ENCODE data around the gene TNPO2.

TNPO2 gene

GRCh38 chr19:12723641-12724426, at the start of gene TNPO2:
Gene TNPO2 (minus strand): TSS chr19:12723932. CDS start chr19:12720977, 2,955 bp downstream.
- peak; percentile 52 to 72 (median 60) for DNase-seq (ENCODE audit: low read depth in 4 of 4, low spot score in 1 of 4)

GRCh38 chr19:12772323-12772722, 48.6 kb upstream of the TNPO2 start:
- DNase-seq (ENCODE audit: low read depth in 4 of 4, low spot score in 1 of 4): no peak

- DNase-seq (ENCODE audit: low read depth in 4 of 4, low spot score in 1 of 4): no peak
Measured at GRCh38 chr19:12770922-12771321, 47.2 kb upstream of the TNPO2 start.

GRCh38 chr19:12769689-12770088, 46.0 kb upstream of the TNPO2 start:
- DNase-seq (ENCODE audit: low read depth in 4 of 4, low spot score in 1 of 4): no peak

- DNase-seq (ENCODE audit: low read depth in 4 of 4, low spot score in 1 of 4): no peak
Measured at GRCh38 chr19:12767666-12768065, 43.9 kb upstream of the TNPO2 start.

GRCh38 chr19:12767150-12767549, 43.4 kb upstream of the TNPO2 start:
- no peak for DNase-seq (ENCODE audit: low read depth in 4 of 4, low spot score in 1 of 4)

- peak in 2 of 4 experiments; percentile 64 to 82 for DNase-seq (ENCODE audit: low read depth in 4 of 4, low spot score in 1 of 4)
Measured at GRCh38 chr19:12766051-12766521, 42.4 kb upstream of the TNPO2 start.

- DNase-seq (ENCODE audit: low read depth in 4 of 4, low spot score in 1 of 4): no peak
Measured at GRCh38 chr19:12764698-12765097, 41.0 kb upstream of the TNPO2 start.

GRCh38 chr19:12763100-12763499, 39.4 kb upstream of the TNPO2 start:
- no peak for DNase-seq (ENCODE audit: low read depth in 4 of 4, low spot score in 1 of 4)

GRCh38 chr19:12759686-12760085, 36.0 kb upstream of the TNPO2 start:
- no peak for DNase-seq (ENCODE audit: low read depth in 4 of 4, low spot score in 1 of 4)

GRCh38 chr19:12757544-12758274, 34.0 kb upstream of the TNPO2 start:
- DNase-seq (ENCODE audit: low read depth in 4 of 4, low spot score in 1 of 4): no peak

- DNase-seq (ENCODE audit: low read depth in 4 of 4, low spot score in 1 of 4): no peak
Measured at GRCh38 chr19:12756150-12756883, 32.6 kb upstream of the TNPO2 start.

GRCh38 chr19:12754465-12755196, 30.9 kb upstream of the TNPO2 start:
- DNase-seq (ENCODE audit: low read depth in 4 of 4, low spot score in 1 of 4): no peak

GRCh38 chr19:12752056-12752781, 28.5 kb upstream of the TNPO2 start:
- no peak for DNase-seq (ENCODE audit: low read depth in 4 of 4, low spot score in 1 of 4)

- DNase-seq (ENCODE audit: low read depth in 4 of 4, low spot score in 1 of 4): no peak
Measured at GRCh38 chr19:12751635-12752034, 27.9 kb upstream of the TNPO2 start, which contains the start of gene BEST2. Gene BEST2 (plus strand): TSS chr19:12751791. CDS start chr19:12752593, 802 bp downstream.

GRCh38 chr19:12750851-12751250, 27.1 kb upstream of the TNPO2 start:
- no peak for DNase-seq (ENCODE audit: low read depth in 4 of 4, low spot score in 1 of 4)

- no peak for DNase-seq (ENCODE audit: low read depth in 4 of 4, low spot score in 1 of 4)
Measured at GRCh38 chr19:12749938-12750521, 26.3 kb upstream of the TNPO2 start.

- DNase-seq (ENCODE audit: low read depth in 4 of 4, low spot score in 1 of 4): no peak
Measured at GRCh38 chr19:12748489-12748888, 24.8 kb upstream of the TNPO2 start.

GRCh38 chr19:12745166-12745897, 21.6 kb upstream of the TNPO2 start:
- no peak for DNase-seq (ENCODE audit: low read depth in 4 of 4, low spot score in 1 of 4)

Data from stimulated activated CD4-positive, alpha-beta T cell treated with anti-CD3 and anti-CD28 coated beads, Interleukin-1b, Interleukin-23, amount 100 ng/mL, for 24 hours (primary cell).